ENCODE results near the gene DEXI. TPM values are rescaled to one million over a fixed set of nuclear protein-coding genes. Genes with fewer than 3 reads are reported as not detected.

The DEXI gene
- total RNA-seq, 4 donors from 2014 or later = 66.5 to 89.2 (median 74.6) TPM

DNA sequence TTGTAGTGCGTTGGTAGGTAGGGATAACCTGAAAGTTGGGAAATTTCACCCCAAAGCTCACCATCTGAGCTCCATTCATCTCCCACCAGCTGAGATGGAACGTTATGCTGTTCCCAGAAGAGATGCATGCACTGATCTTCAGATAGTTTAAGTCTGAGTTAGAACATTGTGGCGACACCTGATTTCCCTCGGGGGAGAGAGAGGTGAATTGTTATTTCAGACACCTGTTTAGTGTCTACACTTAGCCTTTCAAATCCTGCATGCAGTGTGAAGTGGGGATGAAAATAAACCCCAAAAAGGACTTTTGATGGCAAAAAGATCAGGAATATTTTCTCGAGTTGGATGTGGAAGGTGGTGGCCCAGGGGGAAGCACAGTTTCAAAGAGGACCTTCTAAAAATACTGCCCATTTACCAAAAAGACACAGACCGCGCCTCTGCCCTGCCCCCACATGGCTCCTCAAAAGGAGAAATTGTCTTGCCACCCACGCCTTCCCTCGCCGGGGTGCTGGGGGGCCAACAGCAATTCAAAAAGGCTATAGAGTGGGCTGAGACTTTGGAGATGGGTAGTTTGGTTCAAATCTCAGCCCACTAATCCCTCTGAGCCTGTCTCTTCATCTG lies 53.8 kb downstream of the DEXI start:
- DNase-seq = peak in 1 of 2 donors; percentile 7
- intact Hi-C loops (cut with DNase I) = no loop called here
- no peaks in the 10 kb centered on the region for H3K36me3 ChIP-seq
- TF ChIP-seq POLR2A (IDR thresholded peaks at IDR 0.05) = no peak
- TF ChIP-seq, protein P1, sequence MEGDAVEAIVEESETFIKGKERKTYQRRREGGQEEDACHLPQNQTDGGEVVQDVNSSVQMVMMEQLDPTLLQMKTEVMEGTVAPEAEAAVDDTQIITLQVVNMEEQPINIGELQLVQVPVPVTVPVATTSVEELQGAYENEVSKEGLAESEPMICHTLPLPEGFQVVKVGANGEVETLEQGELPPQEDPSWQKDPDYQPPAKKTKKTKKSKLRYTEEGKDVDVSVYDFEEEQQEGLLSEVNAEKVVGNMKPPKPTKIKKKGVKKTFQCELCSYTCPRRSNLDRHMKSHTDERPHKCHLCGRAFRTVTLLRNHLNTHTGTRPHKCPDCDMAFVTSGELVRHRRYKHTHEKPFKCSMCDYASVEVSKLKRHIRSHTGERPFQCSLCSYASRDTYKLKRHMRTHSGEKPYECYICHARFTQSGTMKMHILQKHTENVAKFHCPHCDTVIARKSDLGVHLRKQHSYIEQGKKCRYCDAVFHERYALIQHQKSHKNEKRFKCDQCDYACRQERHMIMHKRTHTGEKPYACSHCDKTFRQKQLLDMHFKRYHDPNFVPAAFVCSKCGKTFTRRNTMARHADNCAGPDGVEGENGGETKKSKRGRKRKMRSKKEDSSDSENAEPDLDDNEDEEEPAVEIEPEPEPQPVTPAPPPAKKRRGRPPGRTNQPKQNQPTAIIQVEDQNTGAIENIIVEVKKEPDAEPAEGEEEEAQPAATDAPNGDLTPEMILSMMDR (IDR thresholded peaks at IDR 0.05) = no peak
- no peak overlapping the region for H3K27ac ChIP-seq
- WGBS, 2 donors = 66 to 76% methylated on average over 10 of the region's 10 CpGs
- no peak overlapping the region for H3K4me3 ChIP-seq (replicated peaks in 1 of 3)
- no peaks in the 10 kb centered on the region for H3K9me3 ChIP-seq
- peaks cover 3 to 9% of the 10 kb centered on the region in 2 donors for H3K4me1 ChIP-seq
- H3K27me3 ChIP-seq = no peaks in the 10 kb centered on the region

DNA sequence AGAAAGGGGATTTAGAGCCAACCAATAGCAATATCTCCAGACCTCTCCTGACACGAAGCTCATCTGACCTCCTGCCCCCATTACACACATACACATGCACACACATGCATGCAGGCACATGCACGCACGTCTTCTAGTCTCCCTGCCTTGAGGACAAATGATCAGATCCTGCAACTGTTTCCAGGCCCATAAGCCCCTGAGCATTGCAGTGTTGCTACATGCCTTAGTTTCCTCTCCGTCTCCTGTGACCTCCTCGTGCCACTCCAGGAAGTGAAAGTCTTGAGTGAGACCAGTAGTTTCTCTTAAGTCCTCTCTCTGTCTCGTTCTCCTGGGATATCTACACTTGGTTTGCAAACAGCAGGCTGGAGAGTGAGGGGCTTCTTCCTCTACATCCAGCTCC lies 57.0 kb downstream of the DEXI start:
- Histone ChIP-seq H3K4me3 (replicated peaks in 1 of 3) (no peak overlapping the region), H3K27me3 (no peaks in the 10 kb centered on the region), H3K27ac (no peak overlapping the region), H3K4me1 (peaks cover 12 to 21% of the 10 kb centered on the region in 2 donors), H3K9me3 (no peaks in the 10 kb centered on the region), H3K36me3 (no peaks in the 10 kb centered on the region)
- intact Hi-C loops (cut with DNase I) = no loop called here
- 68 to 76% methylated on average over 6 of the region's 6 CpGs for WGBS, 2 donors
- TF ChIP-seq POLR2A (IDR thresholded peaks at IDR 0.05) = no peak
- TF ChIP-seq, protein P1 (IDR thresholded peaks at IDR 0.05) = no peak
- DNase-seq = no peak

DNA sequence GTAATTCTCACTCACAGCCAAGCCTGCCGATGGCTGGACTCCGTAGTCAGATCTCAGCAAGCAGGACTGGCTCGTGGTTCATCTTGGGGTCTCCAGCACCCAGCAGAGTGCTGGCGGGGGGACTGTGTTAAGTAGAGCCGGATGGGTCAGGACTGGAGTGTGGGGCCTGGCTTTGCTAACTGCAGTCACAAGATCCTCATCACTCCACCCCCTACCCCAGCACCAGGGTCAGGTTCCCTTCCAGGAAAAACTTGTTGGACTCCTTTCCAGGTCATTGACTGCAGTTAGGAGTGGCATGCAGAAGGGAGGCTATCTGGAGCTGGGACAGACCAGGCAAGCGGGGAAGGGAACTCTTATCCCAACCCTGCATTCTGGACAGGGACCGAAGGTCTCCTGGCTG lies 59.3 kb downstream of the DEXI start:
- TF ChIP-seq POLR2A (IDR thresholded peaks at IDR 0.05) = no peak
- TF ChIP-seq, protein P1 (IDR thresholded peaks at IDR 0.05) = no peak
- Histone ChIP-seq H3K4me1 (peaks cover 20 to 36% of the 10 kb centered on the region in 2 donors), H3K4me3 (replicated peaks in 1 of 3) (no peak overlapping the region), H3K27ac (peak overlapping the region in 2 of 3 donors; percentile 48 to 50), H3K9me3 (no peaks in the 10 kb centered on the region), H3K27me3 (no peaks in the 10 kb centered on the region), H3K36me3 (no peaks in the 10 kb centered on the region)
- WGBS, 2 donors = 37 to 43% methylated on average over 6 to 7 of the region's 7 CpGs
- intact Hi-C loops (cut with DNase I) = no loop called here
- peak; percentile 76 to 78 for DNase-seq

DNA sequence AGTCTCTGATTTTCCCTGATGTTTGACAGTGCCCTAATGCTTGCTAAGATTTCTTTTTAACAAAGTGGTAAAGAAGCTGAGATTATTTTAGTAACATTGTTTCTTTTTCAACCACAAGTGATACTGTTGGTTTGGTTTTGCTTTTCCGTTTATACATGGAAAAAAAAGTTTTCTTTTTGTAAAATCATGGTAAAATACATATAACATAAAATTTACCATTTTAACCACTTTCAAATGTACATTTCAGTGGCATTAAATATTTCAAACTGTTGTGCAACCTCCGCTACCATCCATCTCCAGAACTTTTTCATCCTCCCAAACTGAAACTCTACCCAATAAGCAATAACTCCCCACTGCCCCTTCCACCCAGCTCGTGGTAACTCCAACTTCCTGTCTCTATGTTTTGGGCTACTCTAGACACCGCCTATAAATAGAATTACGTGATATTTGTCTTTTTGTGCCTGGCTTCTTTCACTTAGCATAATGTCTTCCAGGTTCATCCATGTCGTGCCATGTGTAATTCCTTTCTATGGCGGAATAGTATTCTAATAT lies 60.7 kb downstream of the DEXI start:
- 78% methylated on average over 7 of the region's 7 CpGs for WGBS, 2 donors
- intact Hi-C loops (cut with DNase I) = no loop called here
- Histone ChIP-seq H3K27ac (no peak overlapping the region), H3K36me3 (no peaks in the 10 kb centered on the region), H3K4me1 (peaks cover 20 to 37% of the 10 kb centered on the region in 2 donors), H3K9me3 (no peaks in the 10 kb centered on the region), H3K4me3 (replicated peaks in 1 of 3) (no peak overlapping the region), H3K27me3 (no peaks in the 10 kb centered on the region)
- TF ChIP-seq POLR2A (IDR thresholded peaks at IDR 0.05) = no peak
- TF ChIP-seq, protein P1 (IDR thresholded peaks at IDR 0.05) = no peak
- no peak for DNase-seq

Data from thyroid gland (tissue), 4 donors.